Measurements from ENCODE around the gene LRP10.

The LRP10 gene

DNA sequence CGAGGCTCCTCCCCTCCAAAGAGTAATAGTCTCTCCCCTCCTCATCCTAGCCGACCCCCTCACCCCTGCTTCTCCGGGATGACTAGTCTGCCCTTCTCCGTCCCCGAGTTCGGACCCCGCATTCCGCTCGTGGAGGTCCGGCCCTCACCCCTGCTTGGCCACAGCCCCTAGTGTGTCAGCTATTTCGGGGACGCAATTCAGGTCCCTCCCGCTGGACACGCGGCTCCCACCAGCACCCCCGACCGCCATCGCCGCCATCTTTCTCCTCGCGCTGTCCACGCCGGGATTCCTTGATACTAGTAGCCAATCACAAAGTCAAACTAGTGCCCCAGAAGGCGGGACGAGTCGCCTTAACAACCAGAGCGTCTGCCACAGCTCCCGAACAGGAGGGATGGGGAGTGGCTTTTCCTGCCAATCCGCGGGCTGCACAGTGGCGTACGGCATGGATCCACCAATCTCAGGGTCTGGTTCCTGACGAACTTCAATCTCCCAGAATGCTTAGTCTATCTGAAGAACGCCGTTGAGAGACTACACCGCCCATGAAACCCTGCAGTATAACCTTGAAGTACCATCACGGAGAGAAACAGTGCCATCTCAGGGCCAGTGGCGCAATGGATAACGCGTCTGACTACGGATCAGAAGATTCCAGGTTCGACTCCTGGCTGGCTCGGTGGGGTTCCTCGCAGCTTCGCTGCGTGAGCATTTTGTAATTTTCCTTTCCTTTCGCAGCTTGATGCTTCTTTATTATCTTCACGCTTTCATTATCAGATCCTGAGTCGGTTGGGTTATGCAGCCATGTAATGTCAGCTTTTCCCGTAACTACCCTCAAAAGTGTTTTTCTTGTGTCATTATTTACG is 57.8 kb downstream of the LRP10 start, which contains the start of gene PRMT5:
TSS of gene PRMT5 (minus strand) at position 273 of the 857 bp plus-strand sequence. CDS start at position 258, 15 bp downstream.
- Histone ChIP-seq H3K9me3 (no peaks in the 10 kb centered on the region), H3K27me3 (no peaks in the 10 kb centered on the region), H3K4me1 (peaks cover 42% of the 10 kb centered on the region), H3K4me3 (peak within 1 kb of the TSS; percentile 86), H3K4me2 (peak within 1 kb of the TSS; percentile 95), H3K36me3 (peaks cover 39% of the 10 kb centered on the region), H4K20me1 (no peaks in the 10 kb centered on the region), H3K9ac (peak within 1 kb of the TSS; percentile 91), H3K27ac (peak within 1 kb of the TSS; percentile 93)
- no peak for TF ChIP-seq Cebpa-rat (IDR thresholded peaks at IDR 0.05)

DNA sequence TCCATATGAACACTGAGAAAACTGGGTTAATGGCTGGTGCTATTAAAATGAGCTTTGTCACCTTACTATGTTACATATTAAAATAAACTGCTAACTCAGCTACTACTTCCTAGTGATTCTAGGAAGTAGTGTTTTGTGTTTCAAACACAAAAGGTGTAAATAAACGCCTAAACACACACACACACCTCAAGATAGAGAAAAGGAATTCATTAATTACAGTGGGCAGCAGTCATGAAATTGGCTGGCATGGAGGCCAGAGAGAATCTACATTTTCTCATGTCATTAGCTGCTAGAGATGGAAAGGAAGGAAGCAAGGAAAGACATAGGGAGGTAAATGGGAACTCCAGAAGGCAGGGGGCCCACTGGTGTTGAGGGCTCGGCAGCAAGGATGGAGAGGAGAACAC is 58.4 kb downstream of the LRP10 start:
- Histone ChIP-seq H3K27ac (peak overlapping the region; percentile 62; the same call in 1 of the 2 replicates), H3K4me2 (peak overlapping the region; percentile 95), H3K4me3 (peak overlapping the region; percentile 86), H3K27me3 (no peaks in the 10 kb centered on the region), H3K9me3 (no peaks in the 10 kb centered on the region), H3K9ac (peak overlapping the region; percentile 75), H4K20me1 (no peaks in the 10 kb centered on the region), H3K4me1 (peaks cover 47% of the 10 kb centered on the region), H3K36me3 (peaks cover 32% of the 10 kb centered on the region)
- no peak for TF ChIP-seq Cebpa-rat (IDR thresholded peaks at IDR 0.05)
